Fibroblast of lung (primary cell): ENCODE data around the gene PDE10A. TPM values are rescaled to one million over a fixed set of nuclear protein-coding genes. Genes with fewer than 3 reads are reported as not detected.

Source experiments
- DNase-seq, 2 donors: peaks; one replicate each; pipeline versions ENCODE4 v3.0.0 to v3.0.0-alpha.2; 2010; ENCODE audit warnings: low read depth in 2 of 2
- H2AFZ ChIP-seq: 2 replicates; pipeline ENCODE4 v1.5.1; 2012; ENCODE audit warnings: low read length, control low read depth, inconsistent platforms
- H3K27ac ChIP-seq: 2 replicates; pipeline ENCODE4 v1.5.1; 2011; ENCODE audit warnings: low read length, control low read depth; ENCODE audit not compliant: insufficient read depth
- H3K27me3 ChIP-seq: 2 replicates; pipeline ENCODE4 v1.5.1; 2011; ENCODE audit warnings: mild to moderate bottlenecking, low read length; ENCODE audit not compliant: control insufficient read depth, insufficient read depth
- H3K36me3 ChIP-seq: 2 replicates; pipeline ENCODE4 v1.5.1; 2011; ENCODE audit warnings: low read length; ENCODE audit not compliant: control insufficient read depth, insufficient read depth
- H3K4me1 ChIP-seq: 2 replicates; pipeline ENCODE4 v1.5.1; 2011; ENCODE audit warnings: low read length; ENCODE audit not compliant: control insufficient read depth, insufficient read depth; ENCODE audit errors: extremely low read depth
- H3K4me2 ChIP-seq: 2 replicates; pipeline ENCODE4 v1.5.1; 2011; ENCODE audit warnings: low read length, control low read depth; ENCODE audit not compliant: insufficient read depth; ENCODE audit errors: extremely low read depth
- H3K4me3 ChIP-seq, 4 experiments: fragments of 200-600 bp in 1 of 4; sonication (generic) in 1 of 4; replicated peaks in 1 of 4; 2 replicates each; pipeline ENCODE4 v1.5.1; 2011 to 2016; ENCODE audit warnings: low read length in 4 of 4, low read depth in 3 of 4, mild to moderate bottlenecking in 3 of 4, control low read depth in 2 of 4, inconsistent platforms in 1 of 4, mixed read lengths in 1 of 4; ENCODE audit not compliant: insufficient read depth in 1 of 4; ENCODE audit errors: control extremely low read depth in 1 of 4
- H3K79me2 ChIP-seq: 2 replicates; pipeline ENCODE4 v1.5.1; 2012; ENCODE audit warnings: mild to moderate bottlenecking, low read length, inconsistent platforms; ENCODE audit not compliant: control insufficient read depth, insufficient read depth
- H3K9ac ChIP-seq: 2 replicates; pipeline ENCODE4 v1.5.1; 2011; ENCODE audit warnings: mild to moderate bottlenecking, low read length, control low read depth; ENCODE audit not compliant: insufficient read depth
- H3K9me3 ChIP-seq: 2 replicates; pipeline ENCODE4 v1.5.1; 2012; ENCODE audit warnings: low read depth, low read length; ENCODE audit not compliant: control insufficient read depth, insufficient read depth
- H4K20me1 ChIP-seq: 2 replicates; pipeline ENCODE4 v1.5.1; 2011; ENCODE audit warnings: low read length; ENCODE audit not compliant: control insufficient read depth, insufficient read depth; ENCODE audit errors: extremely low read depth
- EZH2 ChIP-seq: IDR thresholded peaks from 2 replicates; pipeline ENCODE4 v1.5.1; 2012; ENCODE audit warnings: low read length, control low read depth, mild to moderate bottlenecking; ENCODE audit errors: missing control alignments
- polyA plus RNA-seq, 2 donors: library from polyadenylated mRNA; depleted of rRNA in 1 of 2; stranded (reverse) in 1 of 2; unstranded in 1 of 2; fragments of >200 nt; gene quantifications; 2 replicates each; pipeline ENCODE4 v1.2.1, GENCODE V29; 2011 to 2012; ENCODE audit warnings: missing spikeins in 1 of 2
- total RNA-seq: library from RNA; depleted of rRNA; stranded (reverse); fragments of >200 nt; gene quantifications from 2 replicates; pipeline ENCODE4 v1.2.1, GENCODE V29; 2014
- TF ChIP-seq, protein P1 (sequence below), 2 donors: IDR thresholded peaks in 1 of 2; conservative IDR thresholded peaks in 1 of 2; 1 replicate in 1 of 2; 2 replicates in 1 of 2; pipeline ENCODE4 v1.5.1; 2011 to 2012; ENCODE audit warnings: low read length in 2 of 2, control low read depth in 1 of 2, inconsistent platforms in 1 of 2, low read depth in 1 of 2, mild to moderate bottlenecking in 1 of 2

Gene PDE10A
- total and polyA plus RNA-seq, 2 donors (not counting 1 experiment from before 2014, with no cell fraction given) = under 0.01 to 0.19 TPM

DNA sequence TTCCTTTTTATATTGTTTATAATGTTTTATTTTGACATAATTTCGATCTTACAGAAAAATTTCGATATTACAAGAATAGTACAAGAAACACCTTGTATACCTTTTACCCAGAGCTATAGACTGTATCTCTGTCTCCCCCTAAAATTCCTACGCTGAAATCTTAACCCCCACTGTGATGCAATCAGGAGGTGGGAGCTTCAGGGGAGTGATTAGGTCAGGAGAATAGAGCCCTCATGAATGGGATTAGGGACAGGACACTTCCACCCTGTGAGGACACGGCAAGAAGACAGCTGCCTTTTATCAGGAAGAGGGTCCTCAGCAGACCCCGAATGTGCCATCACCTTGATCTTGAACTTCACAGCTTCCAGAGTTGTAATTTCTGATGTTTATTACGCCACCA is 204.9 kb downstream of the PDE10A start:
- DNase-seq = no peak
- Histone ChIP-seq H3K79me2 (no peaks in the 10 kb centered on the region), H3K27me3 (no peaks in the 10 kb centered on the region), H3K4me1 (no peaks in the 10 kb centered on the region), H3K9ac (no peak overlapping the region), H3K9me3 (no peaks in the 10 kb centered on the region), H2AFZ (no peak overlapping the region), H3K4me2 (no peak overlapping the region), H3K36me3 (no peaks in the 10 kb centered on the region), H3K27ac (no peak overlapping the region), H3K4me3 (no peak overlapping the region), H4K20me1 (no peaks in the 10 kb centered on the region)
- TF ChIP-seq, protein P1, sequence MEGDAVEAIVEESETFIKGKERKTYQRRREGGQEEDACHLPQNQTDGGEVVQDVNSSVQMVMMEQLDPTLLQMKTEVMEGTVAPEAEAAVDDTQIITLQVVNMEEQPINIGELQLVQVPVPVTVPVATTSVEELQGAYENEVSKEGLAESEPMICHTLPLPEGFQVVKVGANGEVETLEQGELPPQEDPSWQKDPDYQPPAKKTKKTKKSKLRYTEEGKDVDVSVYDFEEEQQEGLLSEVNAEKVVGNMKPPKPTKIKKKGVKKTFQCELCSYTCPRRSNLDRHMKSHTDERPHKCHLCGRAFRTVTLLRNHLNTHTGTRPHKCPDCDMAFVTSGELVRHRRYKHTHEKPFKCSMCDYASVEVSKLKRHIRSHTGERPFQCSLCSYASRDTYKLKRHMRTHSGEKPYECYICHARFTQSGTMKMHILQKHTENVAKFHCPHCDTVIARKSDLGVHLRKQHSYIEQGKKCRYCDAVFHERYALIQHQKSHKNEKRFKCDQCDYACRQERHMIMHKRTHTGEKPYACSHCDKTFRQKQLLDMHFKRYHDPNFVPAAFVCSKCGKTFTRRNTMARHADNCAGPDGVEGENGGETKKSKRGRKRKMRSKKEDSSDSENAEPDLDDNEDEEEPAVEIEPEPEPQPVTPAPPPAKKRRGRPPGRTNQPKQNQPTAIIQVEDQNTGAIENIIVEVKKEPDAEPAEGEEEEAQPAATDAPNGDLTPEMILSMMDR (conservative IDR thresholded peaks at IDR 0.05 in 1 of 2, IDR thresholded peaks at IDR 0.05 in 1 of 2; ENCODE audit: low read depth in 1 of 2, low read length in 2 of 2) = no peak
- TF ChIP-seq EZH2 = no peak

DNA sequence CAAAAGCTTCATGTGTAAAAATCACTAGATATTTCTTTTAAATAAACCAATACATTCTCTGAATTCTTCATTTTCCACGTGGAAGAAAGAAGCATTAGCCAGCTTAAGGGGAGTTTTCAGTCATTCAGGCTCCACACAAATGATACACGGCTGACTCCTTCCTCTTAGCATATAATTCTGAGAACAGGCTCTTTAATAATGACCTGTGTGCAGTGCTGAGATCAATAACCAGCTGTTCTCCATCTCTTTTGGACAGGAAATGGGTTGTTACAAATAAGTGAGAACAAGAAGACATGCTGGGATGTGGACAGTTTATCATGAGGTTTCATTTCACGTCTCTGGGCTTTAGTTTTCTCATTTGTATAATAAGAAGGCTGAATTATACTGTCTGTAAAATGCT is 206.8 kb downstream of the PDE10A start:
- Histone ChIP-seq H3K4me2 (no peak overlapping the region), H3K27ac (no peak overlapping the region), H3K9me3 (no peaks in the 10 kb centered on the region), H3K79me2 (no peaks in the 10 kb centered on the region), H3K4me1 (no peaks in the 10 kb centered on the region), H3K36me3 (no peaks in the 10 kb centered on the region), H3K4me3 (no peak overlapping the region), H3K27me3 (no peaks in the 10 kb centered on the region), H4K20me1 (no peaks in the 10 kb centered on the region), H2AFZ (no peak overlapping the region), H3K9ac (no peak overlapping the region)
- DNase-seq = no peak
- TF ChIP-seq EZH2 = no peak

DNA sequence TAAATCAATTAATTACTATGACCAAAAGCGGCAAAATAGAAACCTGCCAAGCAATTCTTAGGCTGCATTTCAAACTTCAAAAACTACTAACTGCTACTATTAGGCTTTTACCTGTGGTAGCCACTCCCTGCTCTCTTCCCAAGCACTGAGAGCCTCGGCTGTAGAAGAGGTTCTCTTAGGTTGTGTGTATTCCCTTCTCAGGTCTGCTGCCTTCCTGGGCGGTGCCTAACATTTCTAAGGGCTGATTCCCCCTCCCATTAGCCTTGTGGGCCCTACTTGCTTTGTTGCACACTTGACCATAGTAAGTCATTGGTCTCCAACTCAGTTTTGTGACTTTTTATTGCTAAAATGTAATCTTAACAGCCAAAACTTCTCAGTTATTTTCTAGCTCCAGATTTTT is 207.6 kb downstream of the PDE10A start:
- TF ChIP-seq, protein P1 (conservative IDR thresholded peaks at IDR 0.05 in 1 of 2, IDR thresholded peaks at IDR 0.05 in 1 of 2; ENCODE audit: low read depth in 1 of 2, low read length in 2 of 2) = no peak
- TF ChIP-seq EZH2 = no peak
- H3K9me3 ChIP-seq = no peaks in the 10 kb centered on the region

More for the DNA sequence above, 207.6 kb downstream of the PDE10A start:
- Histone ChIP-seq H3K4me2 (no peak overlapping the region), H3K27me3 (no peaks in the 10 kb centered on the region), H2AFZ (no peak overlapping the region), H3K4me1 (no peaks in the 10 kb centered on the region), H3K79me2 (no peaks in the 10 kb centered on the region), H3K9ac (no peak overlapping the region), H3K4me3 (no peak overlapping the region), H3K36me3 (no peaks in the 10 kb centered on the region), H3K27ac (no peak overlapping the region), H4K20me1 (no peaks in the 10 kb centered on the region)
- no peak for DNase-seq
